Measurements from ENCODE around the gene WDFY4. TPM values are rescaled to one million over a fixed set of nuclear protein-coding genes. Genes with fewer than 3 reads are reported as not detected.

The WDFY4 gene
- total and polyA plus RNA-seq, 9 of the 15 experiments (the other 6 are each of a cell fraction or from before 2014, with no cell fraction given): 0.01 to 0.02 (median 0.01) TPM; not detected in 6

DNA sequence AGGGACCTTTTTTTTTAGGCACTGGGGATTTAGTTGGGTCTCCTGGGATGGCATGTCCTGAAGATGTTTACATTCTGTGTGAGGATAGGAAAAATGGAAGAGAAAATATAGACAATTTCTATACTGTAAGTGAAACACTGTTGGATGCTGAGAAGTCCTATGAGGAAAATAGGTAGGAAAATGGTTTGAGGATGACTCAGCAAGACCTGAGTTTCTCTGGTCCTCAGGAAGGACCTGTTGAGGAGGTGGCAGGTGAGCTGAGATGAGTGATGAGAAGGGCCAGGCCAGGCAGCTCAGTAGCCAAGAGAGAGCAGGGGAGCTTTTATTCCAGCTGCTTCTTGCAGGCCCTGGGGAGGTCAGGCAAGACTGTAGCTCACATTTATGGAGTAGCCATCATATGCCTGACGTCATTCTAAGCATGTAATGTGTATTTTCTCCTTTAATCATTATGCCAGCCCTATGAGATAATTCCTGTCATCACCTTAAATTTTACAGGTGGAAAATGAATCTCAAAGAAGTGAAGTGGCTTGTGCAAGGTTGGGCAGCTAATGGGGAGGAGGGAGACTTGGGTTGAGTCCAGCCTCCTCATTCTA lies 274.0 kb downstream of the WDFY4 start:
- Histone ChIP-seq H3K4me1 (replicated peaks in 1 of 2; ENCODE audit: control insufficient read depth in 2 of 2, insufficient read depth in 2 of 2, low read length in 2 of 2) (no peaks in the 10 kb centered on the region), H3K27me3 (ENCODE audit: control insufficient read depth in 2 of 2, insufficient read depth in 2 of 2, low read length in 2 of 2) (peaks cover 12 to 34% of the 10 kb centered on the region in 2 experiments), H3K27ac (ENCODE audit: extremely low read depth, low read depth, low read length) (no peak overlapping the region), H3K9me3 (replicated peaks; ENCODE audit: control insufficient read depth, insufficient read depth, low read depth, low read length) (no peaks in the 10 kb centered on the region), H2AFZ (ENCODE audit: low read depth, low read length) (no peak overlapping the region), H3K79me2 (ENCODE audit: control insufficient read depth, insufficient read depth, low read length) (no peaks in the 10 kb centered on the region), H3K4me3 (no peak overlapping the region), H4K20me1 (replicated peaks; ENCODE audit: control insufficient read depth, insufficient read depth, low read length) (peaks cover 3% of the 10 kb centered on the region; the same call in 1 of the 2 replicates), H3K9me1 (ENCODE audit: control insufficient read depth, insufficient read depth, low read length) (no peaks in the 10 kb centered on the region), H3K36me3 (ENCODE audit: control insufficient read depth, insufficient read depth, low read length) (no peaks in the 10 kb centered on the region), H3K4me2 (ENCODE audit: insufficient read depth, low read length) (no peak overlapping the region), H3K9ac (ENCODE audit: insufficient read depth in 1 of 2, low read depth in 2 of 2, low read length in 2 of 2) (no peak overlapping the region)
- TF ChIP-seq, protein P1, sequence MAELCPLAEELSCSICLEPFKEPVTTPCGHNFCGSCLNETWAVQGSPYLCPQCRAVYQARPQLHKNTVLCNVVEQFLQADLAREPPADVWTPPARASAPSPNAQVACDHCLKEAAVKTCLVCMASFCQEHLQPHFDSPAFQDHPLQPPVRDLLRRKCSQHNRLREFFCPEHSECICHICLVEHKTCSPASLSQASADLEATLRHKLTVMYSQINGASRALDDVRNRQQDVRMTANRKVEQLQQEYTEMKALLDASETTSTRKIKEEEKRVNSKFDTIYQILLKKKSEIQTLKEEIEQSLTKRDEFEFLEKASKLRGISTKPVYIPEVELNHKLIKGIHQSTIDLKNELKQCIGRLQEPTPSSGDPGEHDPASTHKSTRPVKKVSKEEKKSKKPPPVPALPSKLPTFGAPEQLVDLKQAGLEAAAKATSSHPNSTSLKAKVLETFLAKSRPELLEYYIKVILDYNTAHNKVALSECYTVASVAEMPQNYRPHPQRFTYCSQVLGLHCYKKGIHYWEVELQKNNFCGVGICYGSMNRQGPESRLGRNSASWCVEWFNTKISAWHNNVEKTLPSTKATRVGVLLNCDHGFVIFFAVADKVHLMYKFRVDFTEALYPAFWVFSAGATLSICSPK (IDR thresholded peaks at IDR 0.05; ENCODE audit: borderline replicate concordance): no peak
- TF ChIP-seq, protein P2, sequence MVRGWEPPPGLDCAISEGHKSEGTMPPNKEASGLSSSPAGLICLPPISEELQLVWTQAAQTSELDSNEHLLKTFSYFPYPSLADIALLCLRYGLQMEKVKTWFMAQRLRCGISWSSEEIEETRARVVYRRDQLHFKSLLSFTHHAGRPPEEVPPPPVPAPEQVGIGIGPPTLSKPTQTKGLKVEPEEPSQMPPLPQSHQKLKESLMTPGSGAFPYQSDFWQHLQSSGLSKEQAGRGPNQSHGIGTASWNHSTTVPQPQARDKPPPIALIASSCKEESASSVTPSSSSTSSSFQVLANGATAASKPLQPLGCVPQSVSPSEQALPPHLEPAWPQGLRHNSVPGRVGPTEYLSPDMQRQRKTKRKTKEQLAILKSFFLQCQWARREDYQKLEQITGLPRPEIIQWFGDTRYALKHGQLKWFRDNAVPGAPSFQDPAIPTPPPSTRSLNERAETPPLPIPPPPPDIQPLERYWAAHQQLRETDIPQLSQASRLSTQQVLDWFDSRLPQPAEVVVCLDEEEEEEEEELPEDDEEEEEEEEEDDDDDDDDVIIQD (CRISPR knock-in tag; IDR thresholded peaks at IDR 0.05): no peak
- TF ChIP-seq ATF7 (IDR thresholded peaks at IDR 0.05) (peak; percentile 53; the same call in 1 of the 2 replicates), MAFG (tag; conservative IDR thresholded peaks at IDR 0.05) (peak; percentile 65), CBFA2T2 (conservative IDR thresholded peaks at IDR 0.05) (no peak), NFE2L1 (tag; IDR thresholded peaks at IDR 0.05; ENCODE audit: borderline replicate concordance, low read depth) (peak; percentile 39; the same call in 1 of the 2 replicates), NFE2 (IDR thresholded peaks at IDR 0.05; ENCODE audit: low read depth) (peak; percentile 72), ZNF316 (IDR thresholded peaks at IDR 0.05) (peak; percentile 52), NCOR1 (IDR thresholded peaks at IDR 0.05) (no peak)
- DNase-seq (ENCODE audit: extremely low read depth in 1 of 4, low spot score in 3 of 4) (no peak), ATAC-seq (no peak), FAIRE-seq (no peak)
- ChIA-PET POLR2A (no interaction called here), CTCF (ENCODE audit: low intra/inter-chr PET ratio) (no interaction called here)
- in situ Hi-C loops (cut with MboI): no loop called here
- intact Hi-C loops (cut with micrococcal nuclease): no loop called here
- 0% methylated on average over 1 of the region's 1 CpG for WGBS (ENCODE audit: insufficient coverage, low coverage, missing lambda C conversion rate)
- BruUV-seq (replicated peaks): no TSS peak
